GM12878 (cell line): ENCODE results near the gene PRKAG2. TPM values are rescaled to one million over a fixed set of nuclear protein-coding genes. Genes with fewer than 3 reads are reported as not detected.
"Not testable (repeated sequence)": the region's sequence is repeated elsewhere in the genome, so short reads cannot be mapped to it uniquely, and the experiment has no call there.

Experiments
- ATAC-seq: fragments of 200-7000 bp; cut with Tn5 transposase; 3 replicates; pipeline ENCODE4 v1.9.1; 2020; ENCODE audit warnings: mild to moderate bottlenecking, moderate library complexity
- BruUV-seq: library from RNA; stranded (reverse); fragments of 400-500 nt; replicated peaks from 2 replicates; lab custom pipeline; 2021; lab: Mats Ljungman, UMichigan
- CTCF ChIA-PET: fragments of 300-600 bp; sonication (Branson Sonifier 250); formaldehyde crosslinking; extraction: SDS; loops from one replicate; lab custom pipeline; 2021; ENCODE audit warnings: inconsistent platforms; lab: Yijun Ruan, JAX
- POLR2A ChIA-PET: fragments of 350-600 bp; formaldehyde crosslinking; extraction: SDS; loops from one replicate; lab custom pipeline; 2021; ENCODE audit warnings: inconsistent platforms; lab: Charles Lee
- RAD21 ChIA-PET: fragments of 300-600 bp; sonication (Branson Sonifier 250); formaldehyde crosslinking; loops from one replicate; lab custom pipeline; 2023; ENCODE audit warnings: antibody characterized with exemption; ENCODE audit not compliant: unreplicated experiment; lab: Charles Lee
- SMC1A ChIA-PET: fragments of 300-600 bp; sonication (Branson Sonifier 250); formaldehyde crosslinking; loops from one replicate; lab custom pipeline; 2023; ENCODE audit not compliant: unreplicated experiment, uncharacterized antibody; lab: Charles Lee
- DNase-seq: peaks from one replicate; pipeline ENCODE4 v3.0.0-alpha.2; 2011; ENCODE audit warnings: low read depth, low spot score
- FAIRE-seq: peaks from 3 replicates; lab custom pipeline; 2011; peaks lifted over from hg19 to GRCh38; lab: Jason Lieb, UNC
- H2AFZ ChIP-seq: 2 replicates; pipeline ENCODE4 v1.6.0; 2011; ENCODE audit warnings: low read depth, low read length, control low read depth; ENCODE audit not compliant: control insufficient read depth
- H3K27ac ChIP-seq: 2 replicates; pipeline ENCODE4 v1.5.1; 2011; ENCODE audit warnings: control low read depth; ENCODE audit not compliant: control insufficient read depth, insufficient read depth
- H3K27me3 ChIP-seq, 2 experiments: replicated peaks in 1 of 2; 2 replicates each; pipeline versions ENCODE4 v1.6.0 to v1.6.1; 2011; ENCODE audit warnings: low read length in 1 of 2; ENCODE audit not compliant: control insufficient read depth in 2 of 2, insufficient read depth in 2 of 2
- H3K36me3 ChIP-seq, 2 experiments: 2 replicates each; pipeline ENCODE4 v1.5.1; 2011; ENCODE audit warnings: low read length in 1 of 2; ENCODE audit not compliant: control insufficient read depth in 2 of 2, insufficient read depth in 2 of 2
- H3K4me1 ChIP-seq: 2 replicates; pipeline ENCODE4 v1.6.1; 2011; ENCODE audit warnings: mild to moderate bottlenecking, low read length, moderate library complexity, mixed read lengths; ENCODE audit not compliant: control insufficient read depth, insufficient read depth
- H3K4me2 ChIP-seq: 2 replicates; pipeline ENCODE4 v1.6.0; 2011; ENCODE audit warnings: control low read depth; ENCODE audit not compliant: control insufficient read depth, insufficient read depth
- H3K4me3 ChIP-seq: fragments of 200-600 bp; sonication (generic); 2 replicates; pipeline ENCODE4 v1.5.1; 2016
- H3K79me2 ChIP-seq: 2 replicates; pipeline ENCODE4 v1.6.0; 2011; ENCODE audit warnings: low read length; ENCODE audit not compliant: control insufficient read depth, insufficient read depth
- H3K9ac ChIP-seq: 2 replicates; pipeline ENCODE4 v1.8.0; 2011; ENCODE audit warnings: low read length, control low read depth, mixed read lengths; ENCODE audit not compliant: control insufficient read depth, insufficient read depth
- H3K9me3 ChIP-seq: replicated peaks from 3 replicates; pipeline ENCODE4 v1.5.1; 2011; ENCODE audit warnings: mild to moderate bottlenecking, low read length; ENCODE audit not compliant: control insufficient read depth, insufficient read depth
- H4K20me1 ChIP-seq: 2 replicates; pipeline ENCODE4 v1.6.0; 2011; ENCODE audit not compliant: control insufficient read depth, insufficient read depth
- MEF2B ChIP-seq: fragments of 450-650 bp; IDR thresholded peaks from 2 replicates; pipeline ENCODE4 v1.6.1; 2018; ENCODE audit warnings: mild to moderate bottlenecking, moderate library complexity; ENCODE audit not compliant: partially characterized antibody, poor library complexity, severe bottlenecking
- TBL1XR1 ChIP-seq: IDR thresholded peaks from 2 replicates; pipeline ENCODE4 v1.6.1; 2012; ENCODE audit warnings: low read depth, low read length, improper control_type of control experiment
- TCF12 ChIP-seq: IDR thresholded peaks from 2 replicates; pipeline ENCODE4 v1.6.1; 2011; ENCODE audit warnings: low read depth, mild to moderate bottlenecking, low read length
- WGBS: methylation state at CpG from one replicate; pipeline ENCODE4 v1.1.6; 2016; ENCODE audit warnings: low lambda C conversion rate; ENCODE audit not compliant: insufficient replicate concordance, insufficient coverage; ENCODE audit errors: missing lambda C conversion rate; 5-methylcytosine and 5-hydroxymethylcytosine counted together
- in situ Hi-C: fragments of 300-500 bp; cut with MboI; formaldehyde crosslinking; loops from 9 replicates; pipeline ENCODE4 v1.14.3; 2018; ENCODE audit warnings: mixed read lengths
- intact Hi-C: fragments of 100-400 bp; cut with micrococcal nuclease; formaldehyde crosslinking; loops from one replicate; pipeline ENCODE4 v1.14.2; 2022; ENCODE audit not compliant: unreplicated experiment
- polyA plus RNA-seq, 11 experiments: library from polyadenylated mRNA; depleted of rRNA in 4 of 11; unstranded in 6 of 11; stranded (reverse) in 5 of 11; fragments of >200 nt; fragmentation: Nextera tagmentation in 4 of 11; fragmentation: Illumina TruSeq in 1 of 11; extraction: Ambion mirVana in 4 of 11; extraction: Trizol in 1 of 11; gene quantifications; 1 replicate in 1 of 11; 2 replicates in 10 of 11; pipeline versions ENCODE4 v1.2.1 to v1.2.3, GENCODE V29; 2011 to 2016; ENCODE audit warnings: inconsistent platforms in 2 of 11, missing spikeins in 2 of 11, low read depth in 1 of 11
- total RNA-seq, 4 experiments: library from RNA; depleted of rRNA in 3 of 4; stranded (reverse); fragments of >200 nt in 3 of 4; fragmentation: Illumina TruSeq in 1 of 4; extraction: Trizol in 1 of 4; gene quantifications; 2 replicates each; pipeline versions ENCODE4 v1.2.1 to v1.2.3, GENCODE V29; 2013 to 2021
- TF ChIP-seq, protein P1 (sequence below): fragments of 450-650 bp; conservative IDR thresholded peaks from 2 replicates; pipeline ENCODE4 v1.6.1; 2017; ENCODE audit warnings: mild to moderate bottlenecking, moderate library complexity

The PRKAG2 gene
- total and polyA plus RNA-seq, 10 of the 15 experiments (the other 5 are each of a cell fraction or from before 2014, with no cell fraction given): 3.4 to 8.9 (median 6.8) TPM

GRCh38 chr7:151877911-151878835, 1.3 kb upstream of the PRKAG2 start (continued):
- no peak for TF ChIP-seq MEF2B
- TF ChIP-seq, protein P1, sequence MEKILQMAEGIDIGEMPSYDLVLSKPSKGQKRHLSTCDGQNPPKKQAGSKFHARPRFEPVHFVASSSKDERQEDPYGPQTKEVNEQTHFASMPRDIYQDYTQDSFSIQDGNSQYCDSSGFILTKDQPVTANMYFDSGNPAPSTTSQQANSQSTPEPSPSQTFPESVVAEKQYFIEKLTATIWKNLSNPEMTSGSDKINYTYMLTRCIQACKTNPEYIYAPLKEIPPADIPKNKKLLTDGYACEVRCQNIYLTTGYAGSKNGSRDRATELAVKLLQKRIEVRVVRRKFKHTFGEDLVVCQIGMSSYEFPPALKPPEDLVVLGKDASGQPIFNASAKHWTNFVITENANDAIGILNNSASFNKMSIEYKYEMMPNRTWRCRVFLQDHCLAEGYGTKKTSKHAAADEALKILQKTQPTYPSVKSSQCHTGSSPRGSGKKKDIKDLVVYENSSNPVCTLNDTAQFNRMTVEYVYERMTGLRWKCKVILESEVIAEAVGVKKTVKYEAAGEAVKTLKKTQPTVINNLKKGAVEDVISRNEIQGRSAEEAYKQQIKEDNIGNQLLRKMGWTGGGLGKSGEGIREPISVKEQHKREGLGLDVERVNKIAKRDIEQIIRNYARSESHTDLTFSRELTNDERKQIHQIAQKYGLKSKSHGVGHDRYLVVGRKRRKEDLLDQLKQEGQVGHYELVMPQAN: no peak
- TF ChIP-seq, all 136 proteins: peak for 0

- H3K9me3 ChIP-seq: no peaks in the 10 kb centered on the region
- H3K36me3 ChIP-seq: no peaks in the 10 kb centered on the region
- H3K27ac ChIP-seq: no peak overlapping the region
- H4K20me1 ChIP-seq: no peaks in the 10 kb centered on the region
- 1% methylated on average over 74 of the region's 93 CpGs for WGBS
- peak overlapping the region; percentile 97 for H3K4me2 ChIP-seq
- ATAC-seq: peak; percentile 63
- H3K4me3 ChIP-seq: peak overlapping the region; percentile 69
- peaks cover 6 to 10% of the 10 kb centered on the region in 2 experiments for H3K27me3 ChIP-seq
- in situ Hi-C loops (no loop called here), intact Hi-C loops (no loop called here)
- no peaks in the 10 kb centered on the region for H3K79me2 ChIP-seq
- peak overlapping the region; percentile 77 for H2AFZ ChIP-seq
- no peak for FAIRE-seq
- TF ChIP-seq TCF12: no peak
- TF ChIP-seq TBL1XR1: no peak
- TF ChIP-seq, all 136 proteins: peak for 0
- Histone ChIP-seq H3K9ac (peak overlapping the region; percentile 22; the same call in 1 of the 2 replicates), H3K4me1 (peaks cover 9% of the 10 kb centered on the region; the same call in 1 of the 2 replicates)
- DNase-seq: no peak
- ChIA-PET POLR2A (no interaction called here), SMC1A (no interaction called here), RAD21 (no interaction called here), CTCF (no interaction called here)
- no TSS peak for BruUV-seq
These were observed 695 bp downstream of the PRKAG2 start for GRCh38 chr7:151875942-151876898.

GRCh38 chr7:151874479-151874878, 2.4 kb downstream of the PRKAG2 start:
- H3K4me2 ChIP-seq, ATAC-seq, H3K36me3 ChIP-seq, DNase-seq, H3K27ac ChIP-seq, FAIRE-seq, H3K9me3 ChIP-seq, H2AFZ ChIP-seq, H3K4me1 ChIP-seq, CTCF ChIA-PET, RAD21 ChIA-PET, H3K79me2 ChIP-seq, in situ Hi-C loops, SMC1A ChIA-PET, POLR2A ChIA-PET, BruUV-seq, H4K20me1 ChIP-seq, H3K9ac ChIP-seq, intact Hi-C loops, H3K4me3 ChIP-seq: not testable (repeated sequence)
- H3K27me3 ChIP-seq: peaks cover 6 to 10% of the 10 kb centered on the region in 2 experiments
- WGBS: 100% methylated on average over 4 of the region's 4 CpGs
